DOHH2 (cell line): Measurements from ENCODE around the gene DHRS3.

Experiments
- H3F3A ChIP-seq: fragments of 200-600 bp; sonication (generic), shearing (Covaris generic); 2 replicates; pipeline ENCODE4 v1.6.0; 2016; ENCODE audit warnings: antibody characterized with exemption, mild to moderate bottlenecking; ENCODE audit not compliant: control insufficient read depth, insufficient read depth
- H3K27ac ChIP-seq: fragments of 200-600 bp; sonication (generic); 2 replicates; pipeline ENCODE4 v1.5.1; 2014; ENCODE audit warnings: low read depth, mild to moderate bottlenecking, low read length, moderate library complexity
- H3K27me3 ChIP-seq: fragments of 200-600 bp; sonication (generic); 2 replicates; pipeline ENCODE4 v1.6.1; 2014; ENCODE audit warnings: mild to moderate bottlenecking, low read length, mixed read lengths; ENCODE audit not compliant: control insufficient read depth
- H3K36me3 ChIP-seq: fragments of 200-600 bp; sonication (generic); 2 replicates; pipeline ENCODE4 v1.6.1; 2014; ENCODE audit warnings: mild to moderate bottlenecking, low read length, moderate library complexity, mixed read lengths; ENCODE audit not compliant: control insufficient read depth
- H3K4me1 ChIP-seq: fragments of 200-600 bp; sonication (generic); 2 replicates; pipeline ENCODE4 v1.6.1; 2014; ENCODE audit warnings: mild to moderate bottlenecking, low read length, mixed read lengths; ENCODE audit not compliant: control insufficient read depth
- H3K4me2 ChIP-seq: fragments of 200-600 bp; sonication (generic); 2 replicates; pipeline ENCODE4 v1.6.0; 2014; ENCODE audit warnings: mild to moderate bottlenecking, low read length, moderate library complexity
- H3K4me3 ChIP-seq: fragments of 200-600 bp; sonication (generic); 2 replicates; pipeline ENCODE4 v1.5.1; 2014; ENCODE audit warnings: mild to moderate bottlenecking, low read length, mixed read lengths
- H3K79me2 ChIP-seq: fragments of 200-600 bp; sonication (generic); 2 replicates; pipeline ENCODE4 v1.6.1; 2014; ENCODE audit warnings: mild to moderate bottlenecking, low read length, mixed read lengths; ENCODE audit not compliant: control insufficient read depth
- H3K9me2 ChIP-seq: fragments of 200-600 bp; sonication (generic); replicated peaks from 2 replicates; pipeline ENCODE4 v1.6.1; 2014; ENCODE audit warnings: mild to moderate bottlenecking, low read length, mixed read lengths; ENCODE audit not compliant: control insufficient read depth
- H3K9me3 ChIP-seq: fragments of 200-600 bp; sonication (generic); 2 replicates; pipeline ENCODE4 v1.6.1; 2014; ENCODE audit warnings: antibody characterized with exemption, low read length, mixed read lengths; ENCODE audit not compliant: control insufficient read depth, insufficient read depth
- H4K20me1 ChIP-seq: fragments of 200-600 bp; sonication (generic); 2 replicates; pipeline ENCODE4 v1.6.0; 2014; ENCODE audit warnings: low read depth, mild to moderate bottlenecking, antibody characterized with exemption, low read length, moderate library complexity; ENCODE audit not compliant: control insufficient read depth, insufficient read depth
- EZH2phosphoT487 ChIP-seq: fragments of 200-600 bp; sonication (generic); IDR thresholded peaks from 2 replicates; pipeline ENCODE4 v1.6.1; 2017; ENCODE audit warnings: borderline replicate concordance, mild to moderate bottlenecking, antibody characterized with exemption, low read length, moderate library complexity, mixed read lengths
- TF ChIP-seq, protein P1 (sequence below): fragments of 200-600 bp; sonication (generic); IDR thresholded peaks from one replicate; pipeline ENCODE4 v1.5.1; 2014; ENCODE audit warnings: antibody characterized with exemption, mild to moderate bottlenecking, low read depth, low read length; ENCODE audit not compliant: poor library complexity, severe bottlenecking

The DHRS3 gene

DNA sequence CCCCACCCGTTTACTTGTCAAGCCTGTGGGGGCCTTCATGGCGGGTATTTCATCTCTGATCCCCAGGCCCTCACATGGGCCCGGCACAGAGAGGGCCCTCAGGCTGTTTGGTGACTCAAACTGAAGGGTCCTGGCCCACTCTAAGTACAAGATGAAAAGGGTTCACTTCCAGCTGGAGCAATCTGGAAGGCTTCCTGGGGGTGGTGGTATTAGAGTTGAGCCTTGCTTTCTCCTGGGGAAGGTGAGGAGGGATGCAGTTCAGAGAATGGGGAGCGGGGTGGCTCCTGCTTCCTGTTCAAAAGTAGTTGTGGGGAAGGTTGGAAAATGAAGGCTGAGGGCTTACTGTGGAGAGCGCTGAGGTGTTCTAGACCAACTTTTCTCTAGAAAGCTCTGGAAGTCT, 47.7 kb downstream of the DHRS3 start:
- Histone ChIP-seq H3K27me3 (no peaks in the 10 kb centered on the region), H4K20me1 (no peaks in the 10 kb centered on the region), H3K4me2 (no peak overlapping the region), H3K27ac (no peak overlapping the region), H3K79me2 (no peaks in the 10 kb centered on the region), H3K9me2 (no peaks in the 10 kb centered on the region), H3F3A (no peaks in the 10 kb centered on the region), H3K9me3 (no peaks in the 10 kb centered on the region), H3K4me3 (no peak overlapping the region), H3K4me1 (no peaks in the 10 kb centered on the region), H3K36me3 (no peaks in the 10 kb centered on the region)
- TF ChIP-seq, protein P1, sequence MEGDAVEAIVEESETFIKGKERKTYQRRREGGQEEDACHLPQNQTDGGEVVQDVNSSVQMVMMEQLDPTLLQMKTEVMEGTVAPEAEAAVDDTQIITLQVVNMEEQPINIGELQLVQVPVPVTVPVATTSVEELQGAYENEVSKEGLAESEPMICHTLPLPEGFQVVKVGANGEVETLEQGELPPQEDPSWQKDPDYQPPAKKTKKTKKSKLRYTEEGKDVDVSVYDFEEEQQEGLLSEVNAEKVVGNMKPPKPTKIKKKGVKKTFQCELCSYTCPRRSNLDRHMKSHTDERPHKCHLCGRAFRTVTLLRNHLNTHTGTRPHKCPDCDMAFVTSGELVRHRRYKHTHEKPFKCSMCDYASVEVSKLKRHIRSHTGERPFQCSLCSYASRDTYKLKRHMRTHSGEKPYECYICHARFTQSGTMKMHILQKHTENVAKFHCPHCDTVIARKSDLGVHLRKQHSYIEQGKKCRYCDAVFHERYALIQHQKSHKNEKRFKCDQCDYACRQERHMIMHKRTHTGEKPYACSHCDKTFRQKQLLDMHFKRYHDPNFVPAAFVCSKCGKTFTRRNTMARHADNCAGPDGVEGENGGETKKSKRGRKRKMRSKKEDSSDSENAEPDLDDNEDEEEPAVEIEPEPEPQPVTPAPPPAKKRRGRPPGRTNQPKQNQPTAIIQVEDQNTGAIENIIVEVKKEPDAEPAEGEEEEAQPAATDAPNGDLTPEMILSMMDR: no peak
- no peak for TF ChIP-seq EZH2phosphoT487

DNA sequence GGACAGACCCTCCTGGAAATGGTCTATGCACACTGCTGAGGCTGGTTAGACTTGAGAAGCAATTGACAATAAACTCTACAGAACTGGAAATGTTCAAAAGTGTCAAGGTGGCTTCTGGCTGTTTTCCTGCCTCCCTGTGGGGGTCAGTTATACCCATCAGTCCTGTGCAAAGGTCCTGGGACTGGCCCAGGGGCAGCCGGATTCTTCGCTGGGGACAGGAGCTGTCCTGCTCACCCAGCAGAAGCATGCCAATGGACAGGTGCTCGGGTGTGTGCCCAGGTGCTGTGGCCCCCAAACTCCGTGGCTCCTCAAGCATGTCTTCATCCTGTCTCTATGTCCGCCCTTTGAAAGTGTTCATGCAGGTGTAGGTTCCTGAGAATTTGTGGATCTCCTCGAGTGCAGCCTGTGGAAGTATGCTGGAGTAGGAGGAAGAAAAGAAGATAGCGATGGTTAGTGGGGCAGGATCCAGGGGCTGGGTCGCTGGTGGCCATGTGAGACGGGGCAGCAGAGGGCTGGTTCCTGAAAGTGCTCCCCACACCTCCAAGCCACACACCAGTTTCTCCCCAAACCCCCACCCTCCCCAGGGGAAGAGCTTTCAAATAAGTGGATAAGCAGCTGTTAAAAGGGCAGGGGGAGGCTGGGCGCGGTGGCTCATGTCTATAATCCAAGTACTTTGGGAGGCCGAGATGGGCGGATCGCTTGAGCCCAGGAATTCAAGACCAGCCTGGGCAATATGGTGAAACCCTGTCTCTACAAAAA, 49.8 kb downstream of the DHRS3 start:
- H3K4me2 ChIP-seq: no peak overlapping the region
- H3F3A ChIP-seq: no peaks in the 10 kb centered on the region
- H3K27me3 ChIP-seq: no peaks in the 10 kb centered on the region
- no peak overlapping the region for H3K27ac ChIP-seq
- peaks cover under 1% of the 10 kb centered on the region for H3K9me3 ChIP-seq
- H3K9me2 ChIP-seq: no peaks in the 10 kb centered on the region
- H3K4me1 ChIP-seq: no peaks in the 10 kb centered on the region
- H3K79me2 ChIP-seq: no peaks in the 10 kb centered on the region
- TF ChIP-seq, protein P1: no peak
- no peak for TF ChIP-seq EZH2phosphoT487
- H3K4me3 ChIP-seq: no peak overlapping the region
- no peaks in the 10 kb centered on the region for H4K20me1 ChIP-seq
- no peaks in the 10 kb centered on the region for H3K36me3 ChIP-seq

DNA sequence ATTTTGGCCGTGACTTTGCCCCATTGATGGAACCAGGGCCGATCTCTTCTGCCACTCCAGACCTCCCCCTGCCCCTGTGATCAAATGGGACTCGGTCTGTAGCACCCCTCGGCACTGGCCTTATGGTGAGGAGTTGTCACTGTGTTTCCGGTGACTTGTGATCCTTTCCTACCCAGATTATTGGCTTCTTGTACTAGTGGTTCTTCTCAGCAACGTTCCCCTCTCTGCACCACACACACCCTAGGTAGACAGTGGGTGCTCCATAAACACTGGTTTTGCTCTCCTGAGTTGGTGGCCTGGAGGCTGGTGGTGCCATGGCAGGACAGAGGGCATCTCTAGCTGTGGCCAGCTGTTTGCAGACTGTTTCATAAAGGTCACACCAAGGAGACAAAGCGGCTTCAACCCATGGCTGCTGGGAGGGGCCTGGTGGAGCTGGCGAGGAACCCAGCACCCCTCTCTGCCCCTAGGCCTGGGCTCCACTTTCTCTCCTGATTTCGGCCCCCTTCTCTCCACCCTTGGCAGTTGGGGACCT, 50.7 kb downstream of the DHRS3 start:
- Histone ChIP-seq H3K4me1 (no peaks in the 10 kb centered on the region), H3K9me3 (peaks cover 3% of the 10 kb centered on the region), H3K9me2 (no peaks in the 10 kb centered on the region), H4K20me1 (no peaks in the 10 kb centered on the region), H3F3A (no peaks in the 10 kb centered on the region), H3K4me2 (no peak overlapping the region), H3K27ac (no peak overlapping the region), H3K36me3 (no peaks in the 10 kb centered on the region), H3K4me3 (no peak overlapping the region), H3K79me2 (no peaks in the 10 kb centered on the region), H3K27me3 (no peaks in the 10 kb centered on the region)
- TF ChIP-seq, protein P1: no peak
